ENCODE data around the gene ICAM1. TPM values are rescaled to one million over a fixed set of nuclear protein-coding genes. Genes with fewer than 3 reads are reported as not detected.

ICAM1 gene
- total RNA-seq (2022) (3.3 and 4.6 TPM in 2 replicates), Bru-seq, nascent RNA (percentile 35 among the genes with signal in this experiment), BruChase-seq, experiment 1, labeled RNA remaining after a 6-hour chase (percentile 47 among the genes with signal in this experiment), BruChase-seq, experiment 2, labeled RNA remaining after a 2-hour chase (percentile 40 among the genes with signal in this experiment)
- long read RNA-seq, transcript ICAM1-201 (7 exons, 3,252 nt), result major isoform, 21 of 24 reads
- long read RNA-seq, partial matches to known transcripts, result 3 of 24 reads
- long read RNA-seq, other reads (novel, unspliced or antisense), result 0 of 24 reads

GRCh38 chr19:10270616-10271394 lies at the start of gene ICAM1:
Gene ICAM1, plus strand, starts transcription at chr19:10271120. Its CDS starts 40 bp downstream, at chr19:10271160.
- Mint-ChIP-seq H3K9me3 (ENCODE audit: unreplicated experiment) (no peaks in the 10 kb centered on the region), H3K27me3 (ENCODE audit: insufficient read depth, unreplicated experiment) (no peaks in the 10 kb centered on the region), H3K27ac (ENCODE audit: low read depth, unreplicated experiment) (no peak within 1 kb of the TSS), H3K4me1 (ENCODE audit: insufficient read depth, unreplicated experiment) (no peaks in the 10 kb centered on the region), H3K4me3 (ENCODE audit: unreplicated experiment) (peak within 1 kb of the TSS; percentile 68), H3K36me3 (ENCODE audit: insufficient read depth, unreplicated experiment) (peaks cover 11% of the 10 kb centered on the region)
- ChIA-PET POLR2A (interaction anchor here (0.7 to 3.5 kb wide), 10 partner anchors 11 to 135 kb away, joined by 3 to 33 read pairs (median 5); partner anchors contain the start of genes CDC37, ICAM4, MRPL4 and RAVER1), CTCF (interaction anchor here (0.5 to 6.3 kb wide), 24 partner anchors 9 to 350 kb away, joined by 3 to 103 read pairs (median 4); partner anchors contain the start of genes FDX2, MRPL4 and TYK2)
- BruUV-seq (replicated peaks), result no TSS peak
- intact Hi-C loops (cut with micrococcal nuclease), result no loop called here
- peak; percentile 90 for DNase-seq (ENCODE audit: unreplicated experiment)
- TF ChIP-seq CTCF (IDR thresholded peaks at IDR 0.05; ENCODE audit: unreplicated experiment), result no peak

GRCh38 chr19:10222201-10222890 lies 48.6 kb upstream of the ICAM1 start:
- Mint-ChIP-seq H3K36me3 (ENCODE audit: insufficient read depth, unreplicated experiment) (no peaks in the 10 kb centered on the region), H3K4me1 (ENCODE audit: insufficient read depth, unreplicated experiment) (no peaks in the 10 kb centered on the region), H3K4me3 (ENCODE audit: unreplicated experiment) (no peak overlapping the region), H3K9me3 (ENCODE audit: unreplicated experiment) (no peaks in the 10 kb centered on the region), H3K27ac (ENCODE audit: low read depth, unreplicated experiment) (no peak overlapping the region), H3K27me3 (ENCODE audit: insufficient read depth, unreplicated experiment) (no peaks in the 10 kb centered on the region)
- TF ChIP-seq CTCF (IDR thresholded peaks at IDR 0.05; ENCODE audit: unreplicated experiment), result no peak
- ChIA-PET CTCF (interaction anchor here (0.7 kb wide), 2 partner anchors 25 to 256 kb away, joined by 5 to 9 read pairs; no protein-coding TSS in a partner anchor), POLR2A (interaction anchor here (0.6 kb wide), 1 partner anchor 181 kb away, joined by 4 read pairs; the partner anchor contains the start of gene CDC37)
- no TSS peak for BruUV-seq (replicated peaks)
- DNase-seq (ENCODE audit: unreplicated experiment), result no peak
- intact Hi-C loops (cut with micrococcal nuclease), result no loop called here

GRCh38 chr19:10223488-10224213 lies 47.3 kb upstream of the ICAM1 start:
- CTCF ChIA-PET, result no interaction called here
- no peak overlapping the region for H3K27ac Mint-ChIP-seq (ENCODE audit: low read depth, unreplicated experiment)
- TF ChIP-seq CTCF (IDR thresholded peaks at IDR 0.05; ENCODE audit: unreplicated experiment), result no peak
- no peaks in the 10 kb centered on the region for H3K9me3 Mint-ChIP-seq (ENCODE audit: unreplicated experiment)
- H3K36me3 Mint-ChIP-seq (ENCODE audit: insufficient read depth, unreplicated experiment), result no peaks in the 10 kb centered on the region
- intact Hi-C loops (cut with micrococcal nuclease), result no loop called here
- no peaks in the 10 kb centered on the region for H3K27me3 Mint-ChIP-seq (ENCODE audit: insufficient read depth, unreplicated experiment)
- no peak for DNase-seq (ENCODE audit: unreplicated experiment)
- H3K4me1 Mint-ChIP-seq (ENCODE audit: insufficient read depth, unreplicated experiment), result no peaks in the 10 kb centered on the region
- POLR2A ChIA-PET, result no interaction called here
- BruUV-seq (replicated peaks), result no TSS peak
- H3K4me3 Mint-ChIP-seq (ENCODE audit: unreplicated experiment), result no peak overlapping the region
